Measurements from ENCODE around the gene MMS22L. TPM values are rescaled to one million over a fixed set of nuclear protein-coding genes. Genes with fewer than 3 reads are reported as not detected.

Gene MMS22L
- total RNA-seq, 2 experiments from 2014 or later, result 39.1 to 40.4 TPM

DNA sequence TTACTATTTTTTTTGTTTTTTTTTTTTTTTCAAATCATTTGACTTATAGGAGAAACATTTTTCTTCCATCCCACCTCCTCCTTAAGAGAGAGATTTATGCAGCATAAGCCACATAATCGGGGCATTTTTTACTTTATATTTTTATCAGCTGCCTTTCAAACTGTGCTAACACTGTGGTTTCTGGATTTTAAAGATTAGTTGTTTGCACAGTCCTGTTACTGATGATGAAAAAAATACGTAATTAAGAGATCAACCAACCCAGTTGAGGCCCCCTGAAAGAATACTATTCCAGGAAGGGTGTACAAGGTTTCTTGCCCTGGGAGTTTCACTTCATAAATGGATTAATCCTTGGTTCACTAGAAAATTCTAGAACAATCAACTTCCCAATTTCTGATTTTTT lies 68.3 kb downstream of the MMS22L start:
- CTCF ChIA-PET, result interaction anchor here (1.0 to 2.1 kb wide), 4 partner anchors 9 to 57 kb away, joined by 3 to 7 read pairs (median 6); no protein-coding TSS in a partner anchor
- peaks cover 3% of the 10 kb centered on the region for H3K4me1 Mint-ChIP-seq
- H3K4me3 Mint-ChIP-seq, result no peak overlapping the region
- no peaks in the 10 kb centered on the region for H3K9me3 Mint-ChIP-seq
- DNase-seq, result no peak
- POLR2A ChIA-PET, result no interaction called here
- H3K27me3 Mint-ChIP-seq, result no peaks in the 10 kb centered on the region
- H3K36me3 Mint-ChIP-seq (ENCODE audit: low read depth), result peaks cover 16% of the 10 kb centered on the region
- no peak overlapping the region for H3K27ac Mint-ChIP-seq

DNA sequence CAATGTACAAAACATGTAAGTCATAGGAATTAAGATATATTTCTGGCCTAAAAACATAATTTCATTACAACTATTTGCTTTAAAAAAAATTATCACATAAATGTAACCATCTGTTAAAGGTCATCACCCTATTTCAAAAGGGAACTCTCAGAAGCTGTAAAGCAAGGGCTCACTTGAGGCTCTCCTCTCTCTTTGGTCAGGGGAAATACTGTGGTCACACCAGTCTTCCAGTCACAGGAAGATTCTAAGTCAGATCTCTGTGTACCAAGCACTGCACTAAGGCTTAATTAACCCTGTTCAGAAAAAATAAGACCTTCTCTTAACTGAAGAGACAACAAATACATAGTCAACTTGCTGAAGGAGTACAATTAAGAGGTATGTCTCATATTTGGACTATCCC lies 75.6 kb downstream of the MMS22L start:
- H3K9me3 Mint-ChIP-seq, result no peaks in the 10 kb centered on the region
- no peak overlapping the region for H3K27ac Mint-ChIP-seq
- H3K4me3 Mint-ChIP-seq, result no peak overlapping the region
- POLR2A ChIA-PET, result no interaction called here
- H3K27me3 Mint-ChIP-seq, result no peaks in the 10 kb centered on the region
- H3K4me1 Mint-ChIP-seq, result no peaks in the 10 kb centered on the region
- CTCF ChIA-PET, result no interaction called here
- no peak for DNase-seq
- H3K36me3 Mint-ChIP-seq (ENCODE audit: low read depth), result peaks cover 10% of the 10 kb centered on the region

DNA sequence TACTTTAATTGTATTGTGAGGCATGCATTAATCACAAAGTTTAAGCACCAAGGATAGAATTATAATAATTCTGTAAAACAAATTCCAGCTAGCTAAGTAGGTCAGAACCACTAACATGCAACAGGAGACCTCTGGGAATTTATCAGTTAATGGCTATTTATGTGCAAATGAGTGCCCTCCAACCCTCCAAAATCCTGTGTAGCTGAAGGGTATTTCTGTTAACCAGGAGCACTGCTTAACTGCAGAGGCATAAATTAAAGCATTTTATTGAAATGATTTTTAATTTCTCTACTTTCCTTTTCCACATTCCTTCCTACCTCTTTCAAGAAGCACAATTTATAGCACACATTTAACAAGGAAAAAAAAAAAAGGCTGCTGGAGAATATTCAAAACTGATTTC lies 77.0 kb downstream of the MMS22L start:
- ChIA-PET CTCF (interaction anchor here (2.4 kb wide), 1 partner anchor 10 kb away, joined by 5 read pairs; no protein-coding TSS in a partner anchor), POLR2A (no interaction called here)
- H3K4me1 Mint-ChIP-seq, result peaks cover 1% of the 10 kb centered on the region
- no peak for DNase-seq
- peaks cover 13% of the 10 kb centered on the region for H3K36me3 Mint-ChIP-seq (ENCODE audit: low read depth)
- no peak overlapping the region for H3K4me3 Mint-ChIP-seq
- H3K27ac Mint-ChIP-seq, result no peak overlapping the region
- no peaks in the 10 kb centered on the region for H3K27me3 Mint-ChIP-seq
- no peaks in the 10 kb centered on the region for H3K9me3 Mint-ChIP-seq

DNA sequence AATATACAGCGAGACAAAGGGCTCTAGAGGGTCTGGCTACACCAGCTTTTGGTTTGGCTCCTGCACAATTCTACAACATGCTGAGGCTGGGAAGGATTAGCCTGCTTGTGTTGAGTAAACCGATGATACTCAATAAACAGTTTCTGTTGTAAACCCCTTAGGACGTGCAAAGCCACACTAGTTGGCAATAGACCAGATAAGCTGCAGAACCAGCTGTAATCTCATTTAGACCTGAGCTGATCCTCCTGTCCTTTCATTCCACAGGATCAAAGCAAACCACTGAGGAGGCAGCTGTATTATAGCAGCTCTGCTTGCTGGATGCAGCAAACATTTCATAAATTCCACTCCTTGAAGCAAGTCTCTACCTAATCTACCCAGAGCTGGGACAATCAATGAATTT lies 79.7 kb downstream of the MMS22L start:
- peaks cover 1% of the 10 kb centered on the region for H3K4me1 Mint-ChIP-seq
- H3K36me3 Mint-ChIP-seq (ENCODE audit: low read depth), result peaks cover 11% of the 10 kb centered on the region
- ChIA-PET CTCF (interaction anchor here (0.6 to 2.2 kb wide), 2 partner anchors 12 to 777 kb away, joined by 3 to 7 read pairs; no protein-coding TSS in a partner anchor), POLR2A (no interaction called here)
- H3K27me3 Mint-ChIP-seq, result no peaks in the 10 kb centered on the region
- H3K27ac Mint-ChIP-seq, result no peak overlapping the region
- no peak for DNase-seq
- H3K9me3 Mint-ChIP-seq, result no peaks in the 10 kb centered on the region
- no peak overlapping the region for H3K4me3 Mint-ChIP-seq

DNA sequence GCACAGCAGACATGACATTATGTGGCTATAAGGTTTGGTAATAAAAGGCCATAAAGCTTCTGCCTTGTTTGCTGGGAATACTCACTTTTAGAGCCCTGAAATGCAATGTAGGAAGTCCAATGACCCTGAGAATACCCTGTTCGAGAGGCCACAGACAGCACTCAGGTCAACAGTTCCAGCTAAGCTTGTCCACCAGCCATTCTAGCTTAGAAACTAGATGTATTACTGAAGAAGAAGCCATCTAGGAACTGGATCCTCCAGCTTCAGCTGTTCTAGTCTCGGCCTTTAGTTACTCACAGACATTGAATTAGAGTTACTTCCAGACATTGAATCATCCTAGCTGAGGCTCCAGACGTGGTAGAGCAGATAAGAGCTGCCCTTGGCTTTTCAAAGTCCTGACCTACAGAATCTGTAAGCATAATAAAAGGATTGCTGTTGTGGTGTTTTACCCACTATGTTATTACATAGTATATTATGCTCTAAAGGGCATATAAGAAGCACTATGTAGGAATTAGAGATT lies 84.9 kb downstream of the MMS22L start:
- DNase-seq, result no peak
- Mint-ChIP-seq H3K27me3 (no peaks in the 10 kb centered on the region), H3K9me3 (no peaks in the 10 kb centered on the region), H3K4me3 (no peak overlapping the region), H3K27ac (no peak overlapping the region), H3K36me3 (ENCODE audit: low read depth) (peaks cover 24% of the 10 kb centered on the region), H3K4me1 (peaks cover 1% of the 10 kb centered on the region)
- ChIA-PET POLR2A (interaction anchor here (0.6 kb wide), 1 partner anchor 82 kb away, joined by 3 read pairs; no protein-coding TSS in a partner anchor), CTCF (interaction anchor here (0.6 kb wide), 2 partner anchors 159 to 204 kb away, joined by 3 read pairs; no protein-coding TSS in a partner anchor)

DNA sequence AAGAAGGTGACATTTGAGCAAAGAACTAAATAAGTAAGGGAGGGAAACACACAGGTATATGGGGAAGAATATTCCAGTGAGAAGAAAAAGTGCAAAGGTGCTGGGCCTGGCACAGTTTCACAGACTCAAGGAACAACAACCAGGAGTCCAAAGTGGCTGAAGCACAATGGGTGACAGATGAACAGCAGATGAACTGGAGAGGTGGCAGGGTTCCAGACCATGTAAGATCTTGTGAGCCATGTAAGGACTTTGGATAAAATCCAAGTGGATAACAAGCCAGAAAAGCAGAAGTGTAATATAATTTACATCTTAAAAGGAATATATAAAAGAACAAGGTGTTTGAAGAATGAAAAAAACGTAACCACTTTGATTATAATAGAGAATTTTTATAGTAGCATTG lies 87.9 kb downstream of the MMS22L start:
- Mint-ChIP-seq H3K9me3 (no peaks in the 10 kb centered on the region), H3K27me3 (no peaks in the 10 kb centered on the region), H3K4me1 (no peaks in the 10 kb centered on the region), H3K36me3 (ENCODE audit: low read depth) (peaks cover 24% of the 10 kb centered on the region), H3K27ac (no peak overlapping the region), H3K4me3 (no peak overlapping the region)
- CTCF ChIA-PET, result no interaction called here
- POLR2A ChIA-PET, result no interaction called here
- DNase-seq, result no peak

DNA sequence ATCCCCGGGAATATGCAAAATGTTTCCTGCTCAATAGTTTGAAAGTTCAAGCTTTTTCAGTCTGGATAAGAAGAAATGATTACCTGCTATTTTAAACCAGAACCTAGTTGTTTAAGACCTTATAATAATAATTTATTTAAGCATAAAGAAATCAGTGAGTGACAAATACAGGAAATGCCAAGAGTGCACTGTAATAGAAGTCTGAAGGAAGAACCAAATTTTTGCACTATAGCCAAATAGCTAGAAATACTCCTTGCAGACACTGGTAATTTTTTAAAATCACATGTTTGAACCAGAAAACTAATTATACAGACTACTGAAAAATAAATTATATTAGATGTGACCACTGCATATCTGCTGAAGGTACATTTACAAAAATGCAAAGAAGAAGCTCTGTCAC lies 93.2 kb downstream of the MMS22L start:
- CTCF ChIA-PET, result interaction anchor here (0.6 to 1.1 kb wide), 2 partner anchors 13 to 45 kb away, joined by 3 to 4 read pairs; no protein-coding TSS in a partner anchor
- no peak overlapping the region for H3K4me3 Mint-ChIP-seq
- no peaks in the 10 kb centered on the region for H3K27me3 Mint-ChIP-seq
- H3K4me1 Mint-ChIP-seq, result no peaks in the 10 kb centered on the region
- H3K36me3 Mint-ChIP-seq (ENCODE audit: low read depth), result peaks cover 11% of the 10 kb centered on the region
- POLR2A ChIA-PET, result no interaction called here
- DNase-seq, result no peak
- H3K9me3 Mint-ChIP-seq, result no peaks in the 10 kb centered on the region
- no peak overlapping the region for H3K27ac Mint-ChIP-seq

DNA sequence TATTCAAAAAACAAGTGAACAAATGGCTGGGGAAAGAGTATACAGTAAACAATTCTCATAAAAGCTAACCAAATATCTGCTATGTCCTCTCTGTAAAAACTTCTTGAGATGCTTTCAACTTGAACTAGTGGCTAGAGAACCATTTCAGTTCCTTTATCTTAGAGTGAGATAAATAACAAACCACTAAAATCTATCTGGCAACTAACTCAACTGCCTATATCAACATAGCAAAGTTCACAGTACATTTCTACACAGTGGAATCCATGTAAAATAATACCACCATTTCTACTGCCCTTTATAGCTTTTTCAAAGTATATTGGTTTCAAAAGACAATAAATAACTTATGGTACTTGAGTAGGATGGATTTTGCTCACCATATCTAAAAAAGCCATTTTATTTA lies 95.1 kb downstream of the MMS22L start:
- POLR2A ChIA-PET, result no interaction called here
- H3K9me3 Mint-ChIP-seq, result no peaks in the 10 kb centered on the region
- H3K4me3 Mint-ChIP-seq, result no peak overlapping the region
- no peak for DNase-seq
- CTCF ChIA-PET, result no interaction called here
- no peak overlapping the region for H3K27ac Mint-ChIP-seq
- H3K27me3 Mint-ChIP-seq, result no peaks in the 10 kb centered on the region
- no peaks in the 10 kb centered on the region for H3K4me1 Mint-ChIP-seq
- peaks cover 8% of the 10 kb centered on the region for H3K36me3 Mint-ChIP-seq (ENCODE audit: low read depth)

DNA sequence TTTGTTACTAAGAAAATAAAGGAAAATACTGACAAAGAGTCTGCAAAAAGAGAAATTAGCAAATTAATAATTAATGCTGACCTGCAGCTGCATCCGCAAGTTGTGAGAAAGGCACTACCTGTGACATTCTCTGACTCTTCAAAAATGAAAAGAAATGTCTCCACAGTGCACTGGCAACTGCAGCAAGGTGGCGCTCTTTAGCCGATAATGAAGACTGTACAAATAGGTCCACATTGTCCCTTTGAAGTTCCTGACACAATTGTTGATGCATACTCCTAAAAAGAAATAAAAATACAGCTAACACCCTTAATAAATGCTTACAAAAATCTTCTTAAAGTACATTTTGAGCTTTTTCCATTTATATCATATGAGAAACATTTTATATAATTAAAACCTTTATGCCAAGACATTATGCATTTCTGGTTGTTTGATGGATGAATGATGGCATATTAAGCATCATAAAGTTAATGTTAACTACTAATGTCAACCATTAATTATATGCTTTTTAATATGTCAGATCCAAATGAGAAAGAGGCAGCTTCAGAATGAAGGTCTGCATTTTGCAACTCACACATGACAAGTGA lies 96.5 kb downstream of the MMS22L start:
- DNase-seq, result peak; percentile 80
- H3K4me3 Mint-ChIP-seq, result no peak overlapping the region
- no peak overlapping the region for H3K27ac Mint-ChIP-seq
- H3K4me1 Mint-ChIP-seq, result no peaks in the 10 kb centered on the region
- ChIA-PET POLR2A (no interaction called here), CTCF (interaction anchor here (1.2 kb wide), 2 partner anchors 11 to 212 kb away, joined by 3 to 4 read pairs; no protein-coding TSS in a partner anchor)
- H3K36me3 Mint-ChIP-seq (ENCODE audit: low read depth), result peaks cover 2% of the 10 kb centered on the region
- no peaks in the 10 kb centered on the region for H3K9me3 Mint-ChIP-seq
- no peaks in the 10 kb centered on the region for H3K27me3 Mint-ChIP-seq

DNA sequence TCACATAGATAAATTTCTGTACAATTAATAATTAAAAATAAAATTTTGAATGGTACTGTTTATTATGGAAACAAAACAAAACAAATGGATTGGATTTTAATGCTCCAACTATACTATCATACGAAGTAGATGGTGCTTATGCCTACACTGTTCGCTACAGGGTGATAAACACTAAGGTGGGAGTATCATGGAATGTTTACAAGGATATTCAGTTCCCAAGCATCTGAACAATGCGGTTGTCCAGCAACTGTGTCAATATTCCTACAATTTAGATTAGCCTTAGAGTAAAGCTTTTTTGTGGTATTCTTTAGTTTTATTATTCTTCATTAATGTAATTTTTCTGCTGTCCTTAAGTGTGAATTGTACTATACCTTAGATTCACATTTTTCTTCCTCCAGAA lies 105.1 kb downstream of the MMS22L start:
- Mint-ChIP-seq H3K9me3 (no peaks in the 10 kb centered on the region), H3K36me3 (ENCODE audit: low read depth) (peaks cover 34% of the 10 kb centered on the region), H3K4me1 (no peaks in the 10 kb centered on the region), H3K27me3 (no peaks in the 10 kb centered on the region), H3K4me3 (no peak overlapping the region), H3K27ac (no peak overlapping the region)
- ChIA-PET POLR2A (no interaction called here), CTCF (no interaction called here)
- no peak for DNase-seq

DNA sequence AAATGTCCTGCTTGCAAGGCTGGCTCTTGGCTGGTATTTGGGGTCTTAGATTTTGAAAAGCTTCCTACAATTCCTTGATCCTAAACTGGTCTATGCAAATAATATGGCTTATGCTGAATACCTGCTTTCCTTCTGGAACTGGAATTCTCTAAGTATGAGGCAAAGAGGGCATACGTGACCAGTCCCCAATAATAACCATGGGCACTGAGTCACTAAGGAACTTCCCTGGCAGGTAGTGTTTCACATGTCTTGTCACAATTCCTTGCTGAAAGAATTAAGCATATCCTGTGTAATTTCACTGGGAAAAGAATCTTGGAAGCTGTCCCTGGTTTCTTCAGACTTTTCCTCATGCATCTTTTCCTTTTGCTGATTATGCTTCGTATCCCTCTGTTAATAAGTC lies 106.5 kb downstream of the MMS22L start:
- H3K36me3 Mint-ChIP-seq (ENCODE audit: low read depth), result peaks cover 40% of the 10 kb centered on the region
- POLR2A ChIA-PET, result no interaction called here
- CTCF ChIA-PET, result interaction anchor here (1.0 kb wide), 1 partner anchor 12 kb away, joined by 3 read pairs; no protein-coding TSS in a partner anchor
- no peaks in the 10 kb centered on the region for H3K4me1 Mint-ChIP-seq
- no peak overlapping the region for H3K4me3 Mint-ChIP-seq
- no peak for DNase-seq
- H3K27me3 Mint-ChIP-seq, result no peaks in the 10 kb centered on the region
- H3K27ac Mint-ChIP-seq, result no peak overlapping the region
- H3K9me3 Mint-ChIP-seq, result no peaks in the 10 kb centered on the region

DNA sequence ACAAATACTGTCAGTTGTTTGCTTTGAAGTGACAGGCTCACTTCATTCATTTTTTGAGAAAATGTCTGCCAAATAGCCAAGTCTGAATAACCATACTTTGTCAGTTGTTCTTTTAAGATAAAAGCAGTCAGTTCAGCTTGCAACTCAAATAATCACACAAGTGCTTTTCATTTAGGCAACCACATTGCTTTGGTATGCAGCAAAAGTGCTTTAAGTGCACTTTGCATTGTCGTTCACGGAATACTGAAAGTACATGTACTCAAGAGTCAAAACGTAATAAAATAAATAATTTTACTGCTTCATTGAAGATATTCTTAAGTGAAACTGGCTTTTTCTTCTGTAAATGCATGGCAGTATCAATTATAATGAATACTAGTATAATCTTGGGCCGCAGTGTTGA lies 107.2 kb downstream of the MMS22L start:
- ChIA-PET POLR2A (no interaction called here), CTCF (interaction anchor here (1.0 kb wide), 1 partner anchor 11 kb away, joined by 3 read pairs; no protein-coding TSS in a partner anchor)
- Mint-ChIP-seq H3K4me3 (no peak overlapping the region), H3K4me1 (no peaks in the 10 kb centered on the region), H3K27me3 (no peaks in the 10 kb centered on the region), H3K36me3 (ENCODE audit: low read depth) (peaks cover 41% of the 10 kb centered on the region), H3K9me3 (no peaks in the 10 kb centered on the region), H3K27ac (no peak overlapping the region)
- no peak for DNase-seq

DNA sequence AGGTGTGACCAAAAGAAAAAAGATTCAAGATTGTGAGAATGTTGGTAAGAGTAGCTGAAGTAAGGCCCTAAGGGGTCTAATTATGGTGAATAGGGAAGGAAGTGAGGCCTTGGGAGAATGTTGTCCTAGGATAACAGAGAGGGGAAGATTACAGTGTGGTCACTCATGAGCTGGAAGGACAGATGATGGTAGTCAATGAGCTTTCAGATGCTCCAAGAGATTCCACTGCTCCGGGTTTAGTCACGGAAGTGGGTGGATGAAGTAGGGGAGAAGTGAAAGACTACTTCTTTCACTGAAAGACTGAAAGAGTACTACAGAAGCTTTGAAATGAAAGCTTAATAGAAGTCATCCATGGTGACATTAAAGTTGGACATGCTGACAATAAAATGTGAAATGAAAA lies 108.5 kb downstream of the MMS22L start:
- CTCF ChIA-PET, result no interaction called here
- no peak overlapping the region for H3K27ac Mint-ChIP-seq
- no peak overlapping the region for H3K4me3 Mint-ChIP-seq
- POLR2A ChIA-PET, result no interaction called here
- no peak for DNase-seq
- H3K27me3 Mint-ChIP-seq, result no peaks in the 10 kb centered on the region
- no peaks in the 10 kb centered on the region for H3K9me3 Mint-ChIP-seq
- peaks cover 37% of the 10 kb centered on the region for H3K36me3 Mint-ChIP-seq (ENCODE audit: low read depth)
- H3K4me1 Mint-ChIP-seq, result no peaks in the 10 kb centered on the region

DNA sequence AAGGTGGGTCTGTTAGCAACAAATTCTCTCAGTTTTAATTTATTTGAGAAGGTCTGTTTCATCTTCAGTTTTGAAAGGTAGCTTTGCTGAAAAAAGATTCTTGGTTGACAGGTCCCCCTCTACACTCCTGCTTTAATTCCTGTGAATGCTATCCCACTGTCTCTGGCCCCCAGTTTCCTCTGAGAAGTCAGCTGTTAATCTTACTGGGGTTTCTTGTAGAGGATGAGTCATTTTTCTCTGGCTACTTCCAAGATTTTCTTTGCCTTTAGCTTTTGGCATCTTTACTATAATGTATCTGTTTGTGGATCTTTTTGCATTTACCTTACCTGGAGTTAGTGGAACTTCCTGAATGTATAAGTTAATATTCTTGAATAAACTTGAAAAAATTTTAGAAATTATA lies 122.7 kb downstream of the MMS22L start:
- Mint-ChIP-seq H3K27me3 (no peaks in the 10 kb centered on the region), H3K4me3 (no peak overlapping the region), H3K36me3 (ENCODE audit: low read depth) (peaks cover 76% of the 10 kb centered on the region), H3K4me1 (no peaks in the 10 kb centered on the region), H3K9me3 (peaks cover 12% of the 10 kb centered on the region), H3K27ac (no peak overlapping the region)
- DNase-seq, result no peak
- ChIA-PET CTCF (no interaction called here), POLR2A (no interaction called here)

Measured in activated CD4-positive, alpha-beta T cell treated with anti-CD3 and anti-CD28 coated beads, Interleukin-2, amount 10 ng/mL, durations not matched to agents 7 days and 5 days (primary cell).